ENCODE data around the gene EPHA4. TPM values are rescaled to one million over a fixed set of nuclear protein-coding genes. Genes with fewer than 3 reads are reported as not detected.

EPHA4 gene
- total RNA-seq, 2 donors from 2014 or later = 8.9 to 17.1 TPM

- no peak for DNase-seq
- Histone ChIP-seq H3K9ac (ENCODE audit: low read depth in 2 of 2, low read length in 2 of 2) (no peak overlapping the region), H3K27me3 (no peaks in the 10 kb centered on the region), H3K9me3 (no peaks in the 10 kb centered on the region), H3K36me3 (no peaks in the 10 kb centered on the region), H3K4me1 (no peaks in the 10 kb centered on the region), H3K4me3 (no peak overlapping the region), H3K27ac (no peak overlapping the region)
- TF ChIP-seq CTCF (IDR thresholded peaks at IDR 0.05) = no peak
- intact Hi-C loops (cut with DNase I) = no loop called here
These were observed 25.4 kb downstream of the EPHA4 start for GRCh38 chr2:221546505-221547225.

GRCh38 chr2:221541131-221541735 lies 30.9 kb downstream of the EPHA4 start:
- H3K27ac ChIP-seq = no peak overlapping the region
- H3K36me3 ChIP-seq = no peaks in the 10 kb centered on the region
- H3K9me3 ChIP-seq = no peaks in the 10 kb centered on the region
- intact Hi-C loops (cut with DNase I) = no loop called here
- no peak overlapping the region for H3K9ac ChIP-seq (ENCODE audit: low read depth in 2 of 2, low read length in 2 of 2)
- H3K4me3 ChIP-seq = no peak overlapping the region
- TF ChIP-seq CTCF (IDR thresholded peaks at IDR 0.05) = no peak
- no peak for DNase-seq
- no peaks in the 10 kb centered on the region for H3K4me1 ChIP-seq
- H3K27me3 ChIP-seq = no peaks in the 10 kb centered on the region

GRCh38 chr2:221539246-221539645 lies 32.9 kb downstream of the EPHA4 start:
- H3K4me1 ChIP-seq = no peaks in the 10 kb centered on the region
- H3K27ac ChIP-seq = no peak overlapping the region
- intact Hi-C loops (cut with DNase I) = no loop called here
- DNase-seq = no peak
- TF ChIP-seq CTCF (IDR thresholded peaks at IDR 0.05) = no peak
- no peaks in the 10 kb centered on the region for H3K9me3 ChIP-seq
- H3K27me3 ChIP-seq = no peaks in the 10 kb centered on the region
- H3K9ac ChIP-seq (ENCODE audit: low read depth in 2 of 2, low read length in 2 of 2) = no peak overlapping the region
- no peak overlapping the region for H3K4me3 ChIP-seq
- H3K36me3 ChIP-seq = no peaks in the 10 kb centered on the region

- no peak for TF ChIP-seq CTCF (IDR thresholded peaks at IDR 0.05)
- H3K9ac ChIP-seq (ENCODE audit: low read depth in 2 of 2, low read length in 2 of 2) = no peak overlapping the region
- no peaks in the 10 kb centered on the region for H3K9me3 ChIP-seq
- H3K36me3 ChIP-seq = no peaks in the 10 kb centered on the region
- no peak overlapping the region for H3K4me3 ChIP-seq
- H3K27ac ChIP-seq = no peak overlapping the region
- H3K4me1 ChIP-seq = no peaks in the 10 kb centered on the region
- intact Hi-C loops (cut with DNase I) = no loop called here
- H3K27me3 ChIP-seq = no peaks in the 10 kb centered on the region
- DNase-seq = no peak
These were observed 36.3 kb downstream of the EPHA4 start for GRCh38 chr2:221535824-221536223.

- H3K9me3 ChIP-seq = no peaks in the 10 kb centered on the region
- peak overlapping the region; percentile 17 for H3K27ac ChIP-seq
- no peak for DNase-seq
- no peak overlapping the region for H3K9ac ChIP-seq (ENCODE audit: low read depth in 2 of 2, low read length in 2 of 2)
- no peaks in the 10 kb centered on the region for H3K27me3 ChIP-seq
- TF ChIP-seq CTCF (IDR thresholded peaks at IDR 0.05) = no peak
- peaks cover 10% of the 10 kb centered on the region for H3K4me1 ChIP-seq
- intact Hi-C loops (cut with DNase I) = no loop called here
- no peaks in the 10 kb centered on the region for H3K36me3 ChIP-seq
- no peak overlapping the region for H3K4me3 ChIP-seq
These were observed 38.8 kb downstream of the EPHA4 start for GRCh38 chr2:221533299-221533698.
